ENCODE data around the gene DOCK7.
"Not testable (repeated sequence)": the region's sequence is repeated elsewhere in the genome, so short reads cannot be mapped to it uniquely, and the experiment has no call there.

DOCK7 gene

GRCh38 chr1:62689524-62689923 is 1.3 kb upstream of the DOCK7 start:
- DNase-seq (ENCODE audit: insufficient read length, low spot score) (no peak), FAIRE-seq (no peak)
- TF ChIP-seq CTCF (IDR thresholded peaks at IDR 0.05; ENCODE audit: insufficient read depth, missing control alignments), result no peak

DNA sequence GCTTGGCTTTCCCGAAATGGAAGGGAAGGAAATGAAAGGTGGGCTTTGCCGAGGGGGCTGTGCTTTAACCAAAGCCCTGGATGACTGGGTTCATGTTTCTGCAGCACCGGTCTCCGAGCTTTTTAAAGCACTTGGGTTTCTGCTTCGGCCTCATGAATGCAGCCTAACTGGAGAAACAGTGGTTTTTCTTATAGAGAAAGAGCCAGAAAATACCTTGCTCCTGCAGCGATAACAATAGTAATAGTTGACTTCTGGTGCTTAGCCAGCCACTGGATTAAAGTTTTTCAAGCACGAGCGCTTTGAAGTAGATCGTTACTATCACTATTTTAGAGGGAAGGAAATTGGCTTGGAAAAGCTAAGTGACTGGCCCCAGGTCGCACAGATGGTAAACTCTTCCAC is 500 bp upstream of the DOCK7 start:
- no peak for TF ChIP-seq CTCF (IDR thresholded peaks at IDR 0.05; ENCODE audit: insufficient read depth, missing control alignments)
- no peak for DNase-seq (ENCODE audit: insufficient read length, low spot score)
- FAIRE-seq, result no peak

DNA sequence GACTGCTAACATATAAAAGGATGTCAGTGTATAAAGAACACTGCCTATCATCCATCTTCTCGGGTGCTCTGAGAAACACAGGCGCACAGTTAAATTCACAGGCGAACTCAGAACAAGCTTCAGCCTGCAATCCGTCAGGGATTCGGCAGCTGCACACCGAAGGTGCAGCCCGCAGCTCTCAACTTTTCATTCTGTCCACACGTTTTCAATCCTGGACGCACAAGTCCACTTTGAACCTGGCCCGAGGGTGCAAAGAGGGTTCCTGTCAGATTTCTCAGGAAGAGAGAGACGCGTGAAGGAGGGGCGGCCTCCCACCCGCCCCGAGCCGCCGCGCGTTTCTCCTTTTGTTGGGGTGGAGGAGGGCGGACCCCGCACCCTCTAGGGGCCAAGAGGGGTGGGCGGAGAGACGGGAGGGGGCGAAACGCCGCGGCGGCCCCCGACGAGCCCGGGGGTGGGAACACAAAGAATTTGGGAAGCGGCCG is 724 bp downstream of the DOCK7 start:
- DNase-seq (ENCODE audit: insufficient read length, low spot score), result no peak
- no peak for TF ChIP-seq CTCF (IDR thresholded peaks at IDR 0.05; ENCODE audit: insufficient read depth, missing control alignments)
- FAIRE-seq, result no peak

DNA sequence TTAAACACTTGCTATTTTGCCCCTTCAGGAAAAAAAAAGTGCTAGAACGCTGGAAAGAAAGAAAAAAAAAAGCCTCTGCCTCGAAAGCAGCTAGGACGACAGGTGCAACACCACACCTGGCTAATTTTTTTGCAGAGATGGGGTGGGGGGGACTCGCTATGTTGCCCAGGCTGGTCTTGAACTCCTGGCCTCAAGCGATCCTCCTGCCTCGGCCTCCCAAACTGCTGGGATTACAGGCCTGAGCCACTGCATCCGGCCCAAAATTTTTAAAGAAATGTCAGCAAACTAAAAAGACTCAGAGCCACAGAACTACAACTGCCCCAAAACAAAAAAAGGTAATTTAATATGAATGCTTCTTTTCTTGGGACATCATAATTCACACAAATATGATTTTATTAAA is 1.4 kb downstream of the DOCK7 start:
- no peak for DNase-seq (ENCODE audit: insufficient read length, low spot score)
- TF ChIP-seq CTCF (IDR thresholded peaks at IDR 0.05; ENCODE audit: insufficient read depth, missing control alignments), result no peak
- FAIRE-seq, result no peak

DNA sequence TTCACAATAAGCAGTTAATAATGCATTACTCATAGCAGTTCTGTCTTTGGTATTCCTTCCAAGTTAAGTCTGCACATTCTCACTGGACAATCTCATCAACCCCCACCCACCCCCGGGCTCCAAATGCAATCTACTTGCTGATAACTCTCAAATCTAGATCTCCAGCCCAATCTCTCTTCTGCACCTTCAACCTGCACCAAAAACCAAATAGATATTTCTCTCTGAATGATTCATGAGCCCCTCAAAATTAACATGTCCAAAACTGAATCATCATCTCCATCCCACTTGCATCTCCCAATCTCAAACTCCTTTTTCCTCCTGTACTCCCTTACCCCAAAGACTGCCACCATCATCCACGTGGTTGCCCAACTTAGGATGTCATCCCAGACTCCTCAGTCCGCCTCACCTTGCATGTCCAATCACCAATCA is 2.7 kb downstream of the DOCK7 start:
- TF ChIP-seq CTCF (IDR thresholded peaks at IDR 0.05; ENCODE audit: insufficient read depth, missing control alignments), result no peak
- no peak for FAIRE-seq
- no peak for DNase-seq (ENCODE audit: insufficient read length, low spot score)

GRCh38 chr1:62682531-62682930 is 5.7 kb downstream of the DOCK7 start:
- FAIRE-seq (no peak), DNase-seq (ENCODE audit: insufficient read length, low spot score) (no peak)
- no peak for TF ChIP-seq CTCF (IDR thresholded peaks at IDR 0.05; ENCODE audit: insufficient read depth, missing control alignments)

DNA sequence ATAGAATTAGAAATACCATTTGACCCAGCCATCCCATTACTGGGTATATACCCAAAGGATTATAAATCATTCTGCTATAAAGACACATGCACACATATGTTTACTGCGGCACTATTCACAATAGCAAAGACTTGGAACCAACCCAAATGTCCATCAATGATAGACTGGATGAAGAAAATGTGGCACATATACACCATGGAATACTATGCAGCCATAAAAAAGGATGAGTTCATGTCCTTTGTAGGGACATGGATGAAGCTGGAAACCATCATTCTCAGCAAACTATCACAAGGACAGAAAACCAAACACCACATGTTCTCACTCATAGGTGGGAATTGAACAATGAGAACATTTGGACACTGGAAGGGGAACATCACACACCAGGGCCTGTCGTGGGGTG is 7.2 kb downstream of the DOCK7 start:
- not testable (repeated sequence) for DNase-seq (ENCODE audit: insufficient read length, low spot score); FAIRE-seq

DNA sequence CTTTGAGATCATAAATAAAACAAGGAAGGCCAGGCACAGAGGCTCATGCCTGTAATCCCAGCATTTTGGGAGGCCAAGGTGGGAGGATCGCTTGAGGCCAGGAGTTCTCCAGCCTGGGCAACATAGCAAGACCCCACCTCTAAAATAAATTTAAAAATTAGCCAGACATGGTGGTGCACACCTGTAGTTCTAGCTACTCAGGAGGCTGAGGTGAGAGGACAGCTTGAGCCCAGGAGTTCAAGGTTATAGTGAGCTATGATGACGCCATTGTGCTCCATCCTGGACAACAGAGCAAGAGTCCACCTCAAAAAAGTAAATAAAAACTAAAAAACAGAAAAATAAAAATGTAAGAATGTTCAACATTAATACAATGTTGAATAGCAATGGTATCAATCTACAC is 10.4 kb downstream of the DOCK7 start:
- not testable (repeated sequence) for DNase-seq (ENCODE audit: insufficient read length, low spot score); FAIRE-seq
